ENCODE data around the gene PPM1E.

PPM1E gene

GRCh38 chr17:59027750-59028149 is 272.1 kb downstream of the PPM1E start:
- TF ChIP-seq, protein P1, sequence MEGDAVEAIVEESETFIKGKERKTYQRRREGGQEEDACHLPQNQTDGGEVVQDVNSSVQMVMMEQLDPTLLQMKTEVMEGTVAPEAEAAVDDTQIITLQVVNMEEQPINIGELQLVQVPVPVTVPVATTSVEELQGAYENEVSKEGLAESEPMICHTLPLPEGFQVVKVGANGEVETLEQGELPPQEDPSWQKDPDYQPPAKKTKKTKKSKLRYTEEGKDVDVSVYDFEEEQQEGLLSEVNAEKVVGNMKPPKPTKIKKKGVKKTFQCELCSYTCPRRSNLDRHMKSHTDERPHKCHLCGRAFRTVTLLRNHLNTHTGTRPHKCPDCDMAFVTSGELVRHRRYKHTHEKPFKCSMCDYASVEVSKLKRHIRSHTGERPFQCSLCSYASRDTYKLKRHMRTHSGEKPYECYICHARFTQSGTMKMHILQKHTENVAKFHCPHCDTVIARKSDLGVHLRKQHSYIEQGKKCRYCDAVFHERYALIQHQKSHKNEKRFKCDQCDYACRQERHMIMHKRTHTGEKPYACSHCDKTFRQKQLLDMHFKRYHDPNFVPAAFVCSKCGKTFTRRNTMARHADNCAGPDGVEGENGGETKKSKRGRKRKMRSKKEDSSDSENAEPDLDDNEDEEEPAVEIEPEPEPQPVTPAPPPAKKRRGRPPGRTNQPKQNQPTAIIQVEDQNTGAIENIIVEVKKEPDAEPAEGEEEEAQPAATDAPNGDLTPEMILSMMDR (conservative IDR thresholded peaks at IDR 0.05; ENCODE audit: low read length) = no peak
- TF ChIP-seq EZH2phosphoT487 (IDR thresholded peaks at IDR 0.05; ENCODE audit: borderline replicate concordance) = no peak
- Histone ChIP-seq H3K27me3 (ENCODE audit: insufficient read depth, low read length, poor library complexity, severe bottlenecking) (no peaks in the 10 kb centered on the region), H3K9ac (ENCODE audit: low read depth, low read length, poor library complexity, severe bottlenecking) (no peak overlapping the region), H2AFZ (ENCODE audit: low read length) (no peak overlapping the region), H4K20me1 (ENCODE audit: insufficient read depth, low read length, poor library complexity, severe bottlenecking) (no peaks in the 10 kb centered on the region), H3K9me2 (replicated peaks; ENCODE audit: low read depth, low read length) (no peaks in the 10 kb centered on the region), H3K9me3 (ENCODE audit: insufficient read depth, low read depth, low read length) (no peaks in the 10 kb centered on the region), H3K4me1 (ENCODE audit: insufficient read depth, low read length, poor library complexity, severe bottlenecking) (no peaks in the 10 kb centered on the region), H3K4me2 (ENCODE audit: low read depth, low read length, poor library complexity, severe bottlenecking) (no peak overlapping the region), H3K36me3 (ENCODE audit: insufficient read depth, low read length) (peaks cover 37% of the 10 kb centered on the region; the same call in 1 of the 2 replicates), H3F3A (ENCODE audit: low read depth) (no peaks in the 10 kb centered on the region), H3K4me3 (ENCODE audit: low read length, poor library complexity, severe bottlenecking) (no peak overlapping the region), H3K79me2 (ENCODE audit: insufficient read depth, low read length) (no peaks in the 10 kb centered on the region)

- H3F3A ChIP-seq (ENCODE audit: low read depth) = no peaks in the 10 kb centered on the region
- no peaks in the 10 kb centered on the region for H3K9me2 ChIP-seq (replicated peaks; ENCODE audit: low read depth, low read length)
- H3K9ac ChIP-seq (ENCODE audit: low read depth, low read length, poor library complexity, severe bottlenecking) = no peak overlapping the region
- H2AFZ ChIP-seq (ENCODE audit: low read length) = no peak overlapping the region
- no peaks in the 10 kb centered on the region for H3K9me3 ChIP-seq (ENCODE audit: insufficient read depth, low read depth, low read length)
- H3K4me3 ChIP-seq (ENCODE audit: low read length, poor library complexity, severe bottlenecking) = no peak overlapping the region
- H3K4me2 ChIP-seq (ENCODE audit: low read depth, low read length, poor library complexity, severe bottlenecking) = no peak overlapping the region
- TF ChIP-seq, protein P1 (conservative IDR thresholded peaks at IDR 0.05; ENCODE audit: low read length) = no peak
- no peak for TF ChIP-seq EZH2phosphoT487 (IDR thresholded peaks at IDR 0.05; ENCODE audit: borderline replicate concordance)
- no peaks in the 10 kb centered on the region for H3K79me2 ChIP-seq (ENCODE audit: insufficient read depth, low read length)
- no peaks in the 10 kb centered on the region for H3K27me3 ChIP-seq (ENCODE audit: insufficient read depth, low read length, poor library complexity, severe bottlenecking)
- H3K36me3 ChIP-seq (ENCODE audit: insufficient read depth, low read length) = peaks cover 37% of the 10 kb centered on the region; the same call in 1 of the 2 replicates
- H4K20me1 ChIP-seq (ENCODE audit: insufficient read depth, low read length, poor library complexity, severe bottlenecking) = no peaks in the 10 kb centered on the region
- no peaks in the 10 kb centered on the region for H3K4me1 ChIP-seq (ENCODE audit: insufficient read depth, low read length, poor library complexity, severe bottlenecking)
Observed at GRCh38 chr17:59028328-59028727, 272.7 kb downstream of the PPM1E start.

GRCh38 chr17:59030811-59031210 is 275.2 kb downstream of the PPM1E start:
- TF ChIP-seq EZH2phosphoT487 (IDR thresholded peaks at IDR 0.05; ENCODE audit: borderline replicate concordance) = no peak
- TF ChIP-seq, protein P1 (conservative IDR thresholded peaks at IDR 0.05; ENCODE audit: low read length) = no peak
- no peak overlapping the region for H3K4me2 ChIP-seq (ENCODE audit: low read depth, low read length, poor library complexity, severe bottlenecking)
- H3K9me3 ChIP-seq (ENCODE audit: insufficient read depth, low read depth, low read length) = no peaks in the 10 kb centered on the region
- no peak overlapping the region for H3K4me3 ChIP-seq (ENCODE audit: low read length, poor library complexity, severe bottlenecking)
- no peaks in the 10 kb centered on the region for H4K20me1 ChIP-seq (ENCODE audit: insufficient read depth, low read length, poor library complexity, severe bottlenecking)
- H2AFZ ChIP-seq (ENCODE audit: low read length) = no peak overlapping the region
- peaks cover 45% of the 10 kb centered on the region; the same call in 1 of the 2 replicates for H3K36me3 ChIP-seq (ENCODE audit: insufficient read depth, low read length)
- H3K27me3 ChIP-seq (ENCODE audit: insufficient read depth, low read length, poor library complexity, severe bottlenecking) = no peaks in the 10 kb centered on the region
- no peaks in the 10 kb centered on the region for H3K4me1 ChIP-seq (ENCODE audit: insufficient read depth, low read length, poor library complexity, severe bottlenecking)
- H3K9me2 ChIP-seq (replicated peaks; ENCODE audit: low read depth, low read length) = no peaks in the 10 kb centered on the region
- H3K9ac ChIP-seq (ENCODE audit: low read depth, low read length, poor library complexity, severe bottlenecking) = no peak overlapping the region
- no peaks in the 10 kb centered on the region for H3F3A ChIP-seq (ENCODE audit: low read depth)
- no peaks in the 10 kb centered on the region for H3K79me2 ChIP-seq (ENCODE audit: insufficient read depth, low read length)

Measured in Loucy (cell line).